Kidney epithelial cell (primary cell): Measurements from ENCODE around the gene SLC8A2. TPM values are rescaled to one million over a fixed set of nuclear protein-coding genes. Genes with fewer than 3 reads are reported as not detected.

ENCODE experiments used
- DNase-seq: peaks from one replicate; pipeline ENCODE4 v3.0.0-alpha.2; 2010; ENCODE audit warnings: low read depth
- H3K27me3 ChIP-seq: 2 replicates; pipeline ENCODE4 v1.6.0; 2011; ENCODE audit warnings: low read length; ENCODE audit not compliant: control insufficient read depth, insufficient read depth
- H3K36me3 ChIP-seq: 2 replicates; pipeline ENCODE4 v1.5.1; 2011; ENCODE audit warnings: low read length; ENCODE audit not compliant: control insufficient read depth, insufficient read depth
- H3K4me3 ChIP-seq: 2 replicates; pipeline ENCODE4 v1.5.1; 2011; ENCODE audit warnings: low read depth, mild to moderate bottlenecking, control low read depth, low read length
- total RNA-seq: library from RNA; depleted of rRNA; stranded (reverse); fragments of >200 nt; gene quantifications from 2 replicates; pipeline ENCODE4 v1.2.3, GENCODE V29; 2015
- TF ChIP-seq, protein P1 (sequence below): IDR thresholded peaks from 2 replicates; pipeline ENCODE4 v1.5.1; 2011; ENCODE audit warnings: mild to moderate bottlenecking, moderate library complexity, low read length, control low read depth, inconsistent platforms; ENCODE audit not compliant: insufficient read depth, poor library complexity, severe bottlenecking

Gene SLC8A2
- total RNA-seq, 1 donor from 2014 or later: not detected

DNA sequence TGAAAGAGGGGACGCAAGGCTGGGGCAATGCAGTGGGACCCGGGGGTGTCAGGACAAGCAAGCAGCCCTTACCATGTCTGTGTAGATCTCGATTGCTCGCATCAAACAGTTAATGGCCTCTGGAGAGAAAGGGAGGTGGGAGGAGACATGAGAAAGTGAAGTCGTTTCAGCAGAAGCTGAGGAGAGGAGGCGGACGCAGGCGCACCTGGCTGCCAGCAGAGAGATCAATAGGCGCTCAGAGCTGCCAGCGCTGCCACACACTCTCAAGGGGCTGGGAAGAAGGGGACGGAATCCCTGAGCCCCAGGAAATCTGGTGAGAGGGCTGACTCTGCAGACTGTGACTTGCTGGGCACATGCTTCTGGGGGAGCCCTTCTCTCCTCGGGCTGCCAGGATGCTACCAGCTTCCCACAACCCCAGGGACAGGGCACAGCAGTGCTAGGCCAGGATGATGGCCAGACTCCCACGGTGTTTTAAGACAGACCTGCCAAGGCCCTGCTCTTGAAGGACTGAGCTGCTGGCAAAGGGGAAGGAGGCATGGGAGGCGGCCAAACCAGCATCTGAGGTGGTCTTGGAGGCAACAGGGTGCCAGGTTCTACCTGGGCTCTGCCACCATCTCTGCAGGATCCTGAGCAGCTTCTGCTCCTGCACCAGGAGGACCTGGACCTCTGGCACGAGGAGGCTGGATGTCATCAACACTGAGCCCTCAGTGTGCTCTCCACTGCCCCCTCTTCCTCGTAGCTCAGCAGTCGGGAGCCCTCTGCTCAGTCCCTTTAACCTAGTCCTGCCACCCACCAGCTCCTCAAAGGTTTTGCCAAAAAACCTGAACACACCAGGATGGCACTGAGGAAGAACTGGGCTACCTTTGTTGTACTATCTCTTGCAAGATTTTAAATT is 24.0 kb upstream of the SLC8A2 start:
- Histone ChIP-seq H3K4me3 (no peak overlapping the region), H3K27me3 (no peaks in the 10 kb centered on the region), H3K36me3 (peaks cover 5% of the 10 kb centered on the region)
- DNase-seq: no peak
- TF ChIP-seq, protein P1, sequence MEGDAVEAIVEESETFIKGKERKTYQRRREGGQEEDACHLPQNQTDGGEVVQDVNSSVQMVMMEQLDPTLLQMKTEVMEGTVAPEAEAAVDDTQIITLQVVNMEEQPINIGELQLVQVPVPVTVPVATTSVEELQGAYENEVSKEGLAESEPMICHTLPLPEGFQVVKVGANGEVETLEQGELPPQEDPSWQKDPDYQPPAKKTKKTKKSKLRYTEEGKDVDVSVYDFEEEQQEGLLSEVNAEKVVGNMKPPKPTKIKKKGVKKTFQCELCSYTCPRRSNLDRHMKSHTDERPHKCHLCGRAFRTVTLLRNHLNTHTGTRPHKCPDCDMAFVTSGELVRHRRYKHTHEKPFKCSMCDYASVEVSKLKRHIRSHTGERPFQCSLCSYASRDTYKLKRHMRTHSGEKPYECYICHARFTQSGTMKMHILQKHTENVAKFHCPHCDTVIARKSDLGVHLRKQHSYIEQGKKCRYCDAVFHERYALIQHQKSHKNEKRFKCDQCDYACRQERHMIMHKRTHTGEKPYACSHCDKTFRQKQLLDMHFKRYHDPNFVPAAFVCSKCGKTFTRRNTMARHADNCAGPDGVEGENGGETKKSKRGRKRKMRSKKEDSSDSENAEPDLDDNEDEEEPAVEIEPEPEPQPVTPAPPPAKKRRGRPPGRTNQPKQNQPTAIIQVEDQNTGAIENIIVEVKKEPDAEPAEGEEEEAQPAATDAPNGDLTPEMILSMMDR: no peak

- Histone ChIP-seq H3K4me3 (no peak overlapping the region), H3K27me3 (no peaks in the 10 kb centered on the region), H3K36me3 (peaks cover 1% of the 10 kb centered on the region)
- DNase-seq: no peak
- TF ChIP-seq, protein P1: no peak
Measured at GRCh38 chr19:47494729-47495128, 23.0 kb upstream of the SLC8A2 start.

- H3K36me3 ChIP-seq: peaks cover 2% of the 10 kb centered on the region
- TF ChIP-seq, protein P1: no peak
- H3K27me3 ChIP-seq: no peaks in the 10 kb centered on the region
- DNase-seq: no peak
- no peak overlapping the region for H3K4me3 ChIP-seq
Measured at GRCh38 chr19:47494211-47494547, 22.5 kb upstream of the SLC8A2 start.

DNA sequence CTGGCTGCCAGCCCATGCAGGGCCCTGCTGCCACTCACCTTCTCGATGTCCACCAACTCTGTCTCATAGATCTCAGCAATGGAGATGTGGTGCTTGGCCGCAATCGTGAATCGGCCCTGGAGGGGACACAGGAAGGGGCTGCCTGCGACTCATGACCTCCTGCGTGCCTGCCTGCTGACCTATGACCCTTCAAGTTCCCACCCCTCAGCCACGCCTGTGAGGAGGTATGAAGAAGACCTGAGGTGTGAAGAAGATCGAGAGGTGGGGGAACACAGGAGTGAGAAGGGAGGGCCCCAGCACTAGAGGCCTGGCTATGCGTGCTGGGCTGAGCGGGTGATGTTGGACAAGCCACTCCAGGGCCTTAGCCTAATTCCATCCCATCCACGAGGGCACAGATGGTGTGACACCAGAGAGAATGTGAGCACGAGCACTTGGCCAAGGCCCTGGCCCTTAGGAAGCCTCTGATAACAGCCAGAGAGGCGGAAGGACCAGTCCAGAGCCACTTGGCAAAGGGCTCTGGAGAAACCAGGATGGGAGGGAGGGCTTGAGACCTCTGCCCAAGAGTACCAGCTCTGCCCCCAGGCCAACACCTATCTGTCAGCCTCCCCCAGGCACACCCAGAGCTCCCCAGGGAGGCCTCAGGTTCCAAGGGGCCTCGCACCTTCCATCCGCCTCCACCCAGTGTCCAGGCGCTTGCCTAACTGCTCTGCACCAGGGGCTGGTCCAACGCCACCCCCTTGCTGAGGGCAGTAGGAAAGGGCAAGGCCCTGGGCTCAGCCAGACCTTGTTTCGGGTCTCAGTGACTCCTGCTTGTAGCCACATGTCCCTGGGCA is 21.9 kb upstream of the SLC8A2 start:
- DNase-seq: no peak
- no peaks in the 10 kb centered on the region for H3K27me3 ChIP-seq
- H3K4me3 ChIP-seq: no peak overlapping the region
- TF ChIP-seq, protein P1: no peak
- H3K36me3 ChIP-seq: peaks cover 2% of the 10 kb centered on the region

DNA sequence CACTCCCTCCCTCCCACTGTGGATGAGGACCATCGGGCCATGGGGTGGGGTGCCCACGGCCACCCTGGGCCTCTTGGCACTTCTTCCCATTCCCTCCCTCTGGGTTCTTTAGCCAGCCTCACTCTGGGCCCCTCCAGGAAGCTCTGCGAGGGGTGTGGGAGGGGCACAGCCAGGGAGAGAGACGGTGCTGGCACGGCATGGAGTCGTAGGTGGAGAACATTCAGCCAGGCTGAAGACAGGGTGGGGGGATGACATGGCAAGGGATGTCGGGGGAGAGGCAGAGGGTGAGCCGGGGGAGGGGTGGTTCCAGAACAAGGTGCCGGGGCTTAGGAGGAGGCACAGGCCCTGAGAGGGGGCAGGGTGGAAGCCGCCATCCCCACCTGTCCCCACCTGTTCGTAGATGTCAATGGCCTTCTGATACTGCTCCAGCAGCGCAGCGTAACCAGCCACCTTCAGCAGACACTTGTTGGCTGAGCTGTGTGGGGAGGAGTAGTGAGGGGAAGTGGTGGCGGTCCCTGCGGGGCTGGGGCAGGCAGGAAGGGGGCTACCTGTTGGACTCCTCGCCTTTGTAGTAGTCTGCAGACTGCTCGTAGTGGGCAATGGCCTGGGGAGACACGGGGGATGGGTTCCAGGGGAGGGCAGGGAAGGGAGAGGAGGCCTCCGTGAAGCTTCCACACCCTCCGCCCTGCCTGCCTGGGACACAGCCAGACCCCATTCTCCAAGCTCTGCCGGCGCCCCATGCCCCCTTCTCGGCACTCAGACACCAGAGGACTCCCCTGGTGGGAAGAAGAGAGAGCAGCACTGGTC is 21.1 kb upstream of the SLC8A2 start:
- TF ChIP-seq, protein P1: no peak
- Histone ChIP-seq H3K4me3 (no peak overlapping the region), H3K27me3 (no peaks in the 10 kb centered on the region), H3K36me3 (peaks cover 1% of the 10 kb centered on the region)
- DNase-seq: no peak
